Lung (tissue), 16 donors: ENCODE measurements around the gene SLC25A42. TPM values are rescaled to one million over a fixed set of nuclear protein-coding genes. Genes with fewer than 3 reads are reported as not detected.
"Not testable (repeated sequence)": the region's sequence is repeated elsewhere in the genome, so short reads cannot be mapped to it uniquely, and the experiment has no call there.

Source experiments
- ATAC-seq: fragments of 200-7000 bp; cut with Tn5 transposase; one replicate; pipeline ENCODE4 v1.9.1; 2020; ENCODE audit warnings: moderate number of reproducible peaks; ENCODE audit not compliant: insufficient read depth, low FRiP score
- DNase-seq, 3 donors: peaks; one replicate each; pipeline ENCODE4 v3.0.0-alpha.2; 2013 to 2017
- H3K27ac ChIP-seq, 2 donors: one replicate each; pipeline ENCODE4 v1.5.1; 2013; ENCODE audit warnings: mild to moderate bottlenecking in 2 of 2, moderate library complexity in 2 of 2, control low read depth in 1 of 2, inconsistent platforms in 1 of 2, low read depth in 1 of 2, low read length in 1 of 2
- H3K27me3 ChIP-seq, 3 donors: one replicate each; pipeline ENCODE4 v1.5.1; 2013; ENCODE audit warnings: low read length in 2 of 3; ENCODE audit not compliant: control insufficient read depth in 3 of 3, insufficient read depth in 3 of 3
- H3K36me3 ChIP-seq, 4 donors: one replicate each; pipeline ENCODE4 v1.5.1; 2013; ENCODE audit warnings: low read length in 4 of 4, mild to moderate bottlenecking in 1 of 4, moderate library complexity in 1 of 4; ENCODE audit not compliant: control insufficient read depth in 4 of 4, insufficient read depth in 4 of 4
- H3K4me1 ChIP-seq, 5 donors: one replicate each; pipeline ENCODE4 v1.5.1; 2013; ENCODE audit warnings: low read length in 5 of 5, mild to moderate bottlenecking in 2 of 5, moderate library complexity in 1 of 5; ENCODE audit not compliant: control insufficient read depth in 5 of 5, insufficient read depth in 5 of 5
- H3K4me3 ChIP-seq: one replicate; pipeline ENCODE4 v1.5.1; 2013; ENCODE audit warnings: mild to moderate bottlenecking, control low read depth, moderate library complexity
- H3K9ac ChIP-seq, 2 donors: one replicate each; pipeline ENCODE4 v1.5.1; 2013; ENCODE audit warnings: low read length in 2 of 2, control low read depth in 1 of 2; ENCODE audit not compliant: insufficient read depth in 1 of 2
- H3K9me3 ChIP-seq, 4 donors: one replicate each; pipeline ENCODE4 v1.5.1; 2013; ENCODE audit warnings: low read length in 3 of 4, mild to moderate bottlenecking in 1 of 4, moderate library complexity in 1 of 4; ENCODE audit not compliant: control insufficient read depth in 4 of 4, insufficient read depth in 3 of 4
- CTCF ChIP-seq: IDR thresholded peaks from 2 replicates; pipeline ENCODE4 v1.5.1; 2012; ENCODE audit warnings: mild to moderate bottlenecking; ENCODE audit errors: control extremely low read depth, extremely low read depth
- WGBS, 2 donors: extraction: QIAGEN DNeasy Blood & Tissue Kit; methylation state at CpG; one replicate each; pipeline ENCODE4 v1.1.7; 2013; 5-methylcytosine and 5-hydroxymethylcytosine counted together
- long read RNA-seq, 5 donors: transcript quantifications; one replicate each; lab custom pipeline, GENCODE V29; 2026
- polyA plus RNA-seq, 2 donors: library from polyadenylated mRNA; stranded (reverse); fragments of 200-250 nt; gene quantifications; one replicate each; pipeline ENCODE4 v1.2.1, GENCODE V29; 2013
- total RNA-seq, 2 donors: library from RNA; depleted of rRNA in 1 of 2; stranded (reverse); fragments of >200 nt in 1 of 2; gene quantifications; one replicate each; pipeline ENCODE4 v1.2.1, GENCODE V29; 2014 to 2021
- donor health status: control.
- donor health status: control.
- donor health status: Bipolar disorder and iron deficiency.
- donor health status: healthy.
- donor health status: DM: yes; HTN: yes; CAD: no.

Gene SLC25A42
- total RNA-seq (10 to 100 TPM in 1 of 2 donors, 1 to 10 TPM in 1; 7.5 to 10.1 TPM), polyA plus RNA-seq (1 to 10 TPM; 5.8 to 6.4 TPM)
- long read RNA-seq, donor 1, partial matches to known transcripts, result 0 of 4 reads
- long read RNA-seq, donor 1, other reads (novel, unspliced or antisense), result 0 of 4 reads
- long read RNA-seq, donor 2, partial matches to known transcripts, result 15 of 15 reads
- long read RNA-seq, donor 2, other reads (novel, unspliced or antisense), result 0 of 15 reads
- long read RNA-seq, donor 3, result 0 reads
- long read RNA-seq, donor 4, result 0 reads
- long read RNA-seq, donor 5, result 0 reads

- 4% methylated on average over 76 to 77 of the region's 77 CpGs for WGBS, 2 donors
- Histone ChIP-seq H3K9me3 (no peaks in the 10 kb centered on the region), H3K4me1 (peaks cover 2 to 15% (median 10%) of the 10 kb centered on the region in 5 donors), H3K9ac (peak within 1 kb of the TSS; percentile 55 to 70), H3K27me3 (no peaks in the 10 kb centered on the region), H3K4me3 (peak within 1 kb of the TSS; percentile 58), H3K36me3 (peaks cover 0 to 8% (median 6%) of the 10 kb centered on the region in 4 donors), H3K27ac (peak within 1 kb of the TSS; percentile 87 to 88)
- peak; percentile 94 for ATAC-seq
- TF ChIP-seq CTCF, result no peak
- peak; percentile 100 for DNase-seq
These were observed at the start of gene SLC25A42 for GRCh38 chr19:19063183-19064097. Gene SLC25A42 (plus strand): TSS chr19:19063994. CDS start chr19:19096125, 32,131 bp downstream.

GRCh38 chr19:19021115-19021514 is 42.7 kb upstream of the SLC25A42 start:
- H3K27ac ChIP-seq, result no peak overlapping the region
- H3K9me3 ChIP-seq, result no peaks in the 10 kb centered on the region
- DNase-seq (peak in 2 of 3 donors; percentile 21 to 65), ATAC-seq (no peak)
- H3K9ac ChIP-seq, result no peak overlapping the region
- TF ChIP-seq CTCF, result no peak
- 35 to 64% methylated on average over 3 of the region's 3 CpGs for WGBS, 2 donors
- H3K4me3 ChIP-seq, result no peak overlapping the region
- H3K27me3 ChIP-seq, result no peaks in the 10 kb centered on the region
- peaks cover 0 to 9% (median 0%) of the 10 kb centered on the region in 5 donors for H3K4me1 ChIP-seq
- peaks cover 41 to 57% (median 44%) of the 10 kb centered on the region in 4 donors for H3K36me3 ChIP-seq

GRCh38 chr19:19022380-19022961 is 41.3 kb upstream of the SLC25A42 start:
- no peak for ATAC-seq
- Histone ChIP-seq H3K4me3 (no peak overlapping the region), H3K9ac (no peak overlapping the region), H3K4me1 (peaks cover 0 to 12% (median 0%) of the 10 kb centered on the region in 5 donors), H3K27me3 (no peaks in the 10 kb centered on the region), H3K27ac (no peak overlapping the region), H3K36me3 (peaks cover 36 to 56% (median 45%) of the 10 kb centered on the region in 4 donors), H3K9me3 (no peaks in the 10 kb centered on the region)
- DNase-seq, result peak in 1 of 3 donors; percentile 43
- 82 to 86% methylated on average over 4 of the region's 4 CpGs for WGBS, 2 donors
- TF ChIP-seq CTCF, result no peak

GRCh38 chr19:19023376-19023775 is 40.4 kb upstream of the SLC25A42 start:
- H3K9ac ChIP-seq, H3K4me3 ChIP-seq, H3K9me3 ChIP-seq, ATAC-seq, DNase-seq, H3K27me3 ChIP-seq, H3K27ac ChIP-seq: not testable (repeated sequence)
- H3K4me1 ChIP-seq, result peaks cover 0 to 12% (median 0%) of the 10 kb centered on the region in 5 donors
- peaks cover 39 to 58% (median 46%) of the 10 kb centered on the region in 4 donors for H3K36me3 ChIP-seq
- 97 to 100% methylated on average over 1 of the region's 1 CpG for WGBS, 2 donors
